ENCODE data around the gene PEDS1.
"Not testable (repeated sequence)": the region's sequence is repeated elsewhere in the genome, so short reads cannot be mapped to it uniquely, and the experiment has no call there.

PEDS1 gene
- total RNA-seq = 16.4 to 21.1 (median 18.8) reads per million in 4 donors

GRCh38 chr20:50153500-50154377 lies at the start of gene PEDS1:
PEDS1 (minus strand) TSS chr20:50153723; CDS start chr20:50153637, 86 bp downstream.
- peak; percentile 69 to 87 (median 74) for DNase-seq

DNA sequence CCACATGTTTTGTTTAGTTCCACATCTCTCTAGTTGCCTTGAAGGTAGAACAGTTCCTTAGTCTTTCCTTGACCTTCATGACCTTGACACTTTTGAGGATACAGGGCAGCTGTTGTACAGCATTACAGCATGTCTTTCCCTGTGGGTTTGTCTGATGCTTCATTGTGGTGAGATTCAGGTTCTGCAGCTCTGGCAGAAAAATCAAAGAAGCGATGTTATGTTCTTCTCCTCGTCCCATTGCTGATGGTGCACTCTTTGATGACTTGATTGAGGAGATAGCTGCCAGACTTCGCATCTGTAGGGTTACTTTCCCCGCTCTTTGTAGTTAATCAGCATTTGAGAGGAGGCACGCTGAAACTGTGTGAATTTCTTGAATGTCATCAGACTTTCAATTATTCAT lies 49.2 kb upstream of the PEDS1 start:
- DNase-seq = no peak

- not testable (repeated sequence) for DNase-seq
Observed at GRCh38 chr20:50201710-50202109, 48.2 kb upstream of the PEDS1 start.

DNA sequence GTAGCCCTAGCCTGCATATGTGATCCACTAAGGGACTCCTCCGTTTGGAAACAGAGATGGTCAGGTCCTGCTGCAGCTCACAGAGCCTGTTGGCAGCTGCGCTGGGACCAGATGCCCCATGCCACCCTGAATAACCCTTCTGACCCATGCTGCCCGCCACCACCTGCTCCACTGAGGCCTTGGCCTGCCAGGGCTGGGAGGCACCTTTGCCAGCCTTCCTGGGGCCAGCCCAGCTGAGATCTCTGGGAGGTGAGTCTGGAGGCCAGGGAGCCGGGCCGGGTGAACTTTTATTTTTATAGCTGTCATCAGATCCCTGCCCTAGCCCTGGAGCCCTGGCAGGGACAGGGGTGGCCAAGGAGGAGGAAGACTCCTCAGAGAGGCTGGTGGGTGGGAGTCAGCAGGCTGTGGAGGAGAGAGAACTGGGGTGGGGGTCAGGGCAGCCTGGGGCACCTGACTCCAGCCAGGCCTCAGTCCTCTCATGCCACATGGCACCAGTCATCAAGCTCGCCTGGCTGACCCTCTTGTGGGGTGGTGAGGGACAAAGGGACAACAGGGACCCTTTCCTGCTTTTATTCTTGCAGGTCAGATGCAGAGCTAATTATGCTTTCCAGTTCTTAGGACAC lies 47.1 kb upstream of the PEDS1 start:
- DNase-seq = no peak

DNA sequence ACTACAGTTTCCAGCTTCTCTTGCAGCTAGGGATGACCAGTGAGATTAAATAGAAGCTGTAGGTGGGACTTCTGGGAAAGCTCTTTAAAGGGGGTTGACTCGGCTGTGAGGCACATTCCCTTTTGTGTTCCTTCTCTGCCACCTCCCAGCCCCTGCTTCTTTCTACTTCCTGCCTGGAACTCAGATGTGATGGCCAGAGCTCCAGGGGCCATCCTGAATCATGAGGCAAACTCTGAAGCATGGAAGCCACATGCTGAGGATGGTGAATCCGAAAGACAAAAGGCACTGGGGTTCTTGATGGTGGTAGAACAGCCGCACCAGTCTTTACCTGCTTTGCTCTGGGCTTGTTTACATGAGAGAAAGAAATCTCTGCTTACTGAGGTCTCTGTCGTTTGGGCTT lies 46.2 kb upstream of the PEDS1 start:
- DNase-seq = no peak

GRCh38 chr20:50198716-50199115 lies 45.2 kb upstream of the PEDS1 start:
- DNase-seq = no peak

DNA sequence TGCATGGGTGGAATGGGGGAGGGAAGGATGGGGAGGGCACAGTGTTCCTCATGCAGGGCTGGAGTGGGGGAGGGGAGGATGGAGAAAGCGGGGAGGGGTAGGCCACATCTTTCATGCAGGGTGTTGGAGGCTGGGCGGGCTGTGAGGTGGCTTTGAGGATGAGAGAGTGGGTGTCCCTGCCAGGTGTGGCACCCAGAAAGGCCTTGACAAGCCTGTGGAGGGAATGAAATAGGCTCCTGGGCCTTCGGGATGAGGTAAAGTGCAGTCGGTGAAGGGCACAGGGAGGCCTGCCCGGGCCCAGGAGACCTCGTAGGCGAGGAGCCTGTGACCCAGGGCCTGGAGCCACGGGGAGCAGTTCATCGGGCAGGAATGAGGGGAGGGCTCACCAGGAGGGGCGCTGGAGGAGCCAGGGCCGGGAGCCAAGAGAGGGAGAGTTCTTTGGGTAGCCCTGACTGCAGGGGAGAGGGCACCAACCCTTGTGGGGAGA lies 44.7 kb upstream of the PEDS1 start:
- DNase-seq = no peak

- DNase-seq = no peak
Observed at GRCh38 chr20:50197463-50198179, 44.1 kb upstream of the PEDS1 start.

- DNase-seq = no peak
Observed at GRCh38 chr20:50196896-50197295, 43.4 kb upstream of the PEDS1 start.

DNA sequence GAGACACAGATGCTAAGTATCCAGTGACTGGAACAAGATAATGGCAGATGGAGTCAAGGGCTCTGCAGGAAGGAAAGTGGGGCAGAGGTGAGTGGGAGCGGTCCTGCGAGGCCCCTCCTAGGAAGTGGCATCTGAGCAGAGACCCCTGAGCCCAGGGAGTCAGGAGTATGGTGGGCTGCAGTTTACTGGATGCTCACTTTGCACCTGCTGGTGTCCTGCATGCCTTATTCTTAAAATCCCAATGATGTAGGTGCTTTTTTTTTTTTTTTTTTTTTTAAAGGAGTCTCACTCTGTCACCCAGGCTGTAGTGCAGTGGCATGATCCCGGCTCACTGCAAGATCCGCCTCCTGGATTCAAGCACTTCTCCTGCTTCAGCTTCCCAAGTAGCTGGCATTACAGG lies 42.7 kb upstream of the PEDS1 start:
- no peak for DNase-seq

DNA sequence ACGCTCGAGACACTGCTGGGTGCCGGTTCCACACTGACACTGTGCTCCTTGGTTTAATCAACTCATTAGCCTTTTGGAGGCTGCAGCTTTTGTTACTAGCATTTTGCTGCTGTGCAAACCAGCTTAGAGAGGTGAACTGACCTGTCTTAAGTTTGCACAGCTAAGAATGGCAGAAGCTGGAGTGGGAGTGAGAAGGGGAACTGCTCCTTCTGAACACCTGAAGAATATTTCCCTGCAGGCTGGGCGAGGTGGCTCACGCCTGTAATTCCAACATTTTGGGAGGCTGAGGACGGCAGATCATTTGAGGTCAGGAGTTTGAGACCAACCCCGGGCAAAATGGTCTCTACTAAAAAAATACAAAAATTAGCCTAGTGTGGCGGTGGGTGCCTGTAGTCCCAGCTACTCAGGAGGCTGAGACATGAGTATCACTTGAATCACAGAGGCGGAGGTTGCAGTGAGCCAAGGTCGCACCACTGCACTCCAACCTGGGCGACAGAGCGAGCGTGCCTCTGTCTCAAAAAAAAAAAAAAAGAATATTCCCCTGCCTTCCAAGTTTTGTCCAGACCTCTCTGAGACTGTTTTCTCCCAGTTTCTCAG lies 42.1 kb upstream of the PEDS1 start:
- DNase-seq = no peak

- DNase-seq = no peak
Observed at GRCh38 chr20:50194831-50195523, 41.5 kb upstream of the PEDS1 start.

DNA sequence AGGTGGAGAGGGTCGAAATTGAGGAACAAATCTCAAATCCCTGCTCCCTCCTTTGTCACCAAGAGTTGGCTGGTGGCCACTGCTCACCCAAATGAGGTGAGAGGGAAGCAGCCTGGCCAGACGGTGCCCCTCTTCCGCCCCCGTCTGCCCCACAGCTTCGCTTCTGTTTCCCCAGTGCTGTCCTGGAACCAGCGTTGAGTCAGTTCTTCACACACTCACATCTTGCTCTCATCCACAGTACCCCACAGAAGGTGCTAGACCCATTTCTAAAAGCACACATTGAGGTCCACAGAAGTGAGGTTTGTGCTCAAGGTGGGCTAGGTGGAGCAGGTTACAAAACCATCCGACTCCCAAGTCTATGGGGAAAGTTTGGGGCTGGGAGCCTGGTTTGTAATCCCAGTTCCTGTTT lies 40.9 kb upstream of the PEDS1 start:
- no peak for DNase-seq

GRCh38 chr20:50193836-50194421 lies 40.4 kb upstream of the PEDS1 start:
- no peak for DNase-seq

GRCh38 chr20:50193199-50193835 lies 39.8 kb upstream of the PEDS1 start:
- DNase-seq = peak in 1 of 5 donors; percentile 26

GRCh38 chr20:50192364-50193198 lies 39.1 kb upstream of the PEDS1 start:
- DNase-seq = peak; percentile 44 to 91 (median 68)

DNA sequence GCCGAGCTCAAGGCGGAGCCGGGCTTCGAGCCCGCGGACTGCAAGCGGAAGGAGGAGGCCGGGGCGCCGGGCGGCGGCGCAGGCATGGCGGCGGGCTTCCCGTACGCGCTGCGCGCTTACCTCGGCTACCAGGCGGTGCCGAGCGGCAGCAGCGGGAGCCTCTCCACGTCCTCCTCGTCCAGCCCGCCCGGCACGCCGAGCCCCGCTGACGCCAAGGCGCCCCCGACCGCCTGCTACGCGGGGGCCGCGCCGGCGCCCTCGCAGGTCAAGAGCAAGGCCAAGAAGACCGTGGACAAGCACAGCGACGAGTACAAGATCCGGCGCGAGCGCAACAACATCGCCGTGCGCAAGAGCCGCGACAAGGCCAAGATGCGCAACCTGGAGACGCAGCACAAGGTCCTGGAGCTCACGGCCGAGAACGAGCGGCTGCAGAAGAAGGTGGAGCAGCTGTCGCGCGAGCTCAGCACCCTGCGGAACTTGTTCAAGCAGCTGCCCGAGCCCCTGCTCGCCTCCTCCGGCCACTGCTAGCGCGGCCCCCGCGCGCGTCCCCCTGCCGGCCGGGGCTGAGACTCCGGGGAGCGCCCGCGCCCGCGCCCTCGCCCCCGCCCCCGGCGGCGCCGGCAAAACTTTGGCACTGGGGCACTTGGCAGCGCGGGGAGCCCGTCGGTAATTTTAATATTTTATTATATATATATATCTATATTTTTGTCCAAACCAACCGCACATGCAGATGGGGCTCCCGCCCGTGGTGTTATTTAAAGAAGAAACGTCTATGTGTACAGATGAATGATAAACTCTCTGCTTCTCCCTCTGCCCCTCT lies 38.2 kb upstream of the PEDS1 start:
- peak in 4 of 5 donors; percentile 39 to 70 (median 49) for DNase-seq

- peak; percentile 28 to 75 (median 41) for DNase-seq
Observed at GRCh38 chr20:50191065-50191543, 37.6 kb upstream of the PEDS1 start.
